GM19463 (cell line): ENCODE measurements around the gene IGF1.

Source experiments
- ATAC-seq: cut with Tn5 transposase; IDR thresholded peaks from one replicate; pipeline ENCODE4 v1.9.1; 2021; ENCODE audit warnings: mild to moderate bottlenecking, moderate library complexity; ENCODE audit not compliant: unreplicated experiment

IGF1 gene

GRCh38 chr12:102430661-102431060, 49.7 kb downstream of the IGF1 start:
- ATAC-seq = no peak

DNA sequence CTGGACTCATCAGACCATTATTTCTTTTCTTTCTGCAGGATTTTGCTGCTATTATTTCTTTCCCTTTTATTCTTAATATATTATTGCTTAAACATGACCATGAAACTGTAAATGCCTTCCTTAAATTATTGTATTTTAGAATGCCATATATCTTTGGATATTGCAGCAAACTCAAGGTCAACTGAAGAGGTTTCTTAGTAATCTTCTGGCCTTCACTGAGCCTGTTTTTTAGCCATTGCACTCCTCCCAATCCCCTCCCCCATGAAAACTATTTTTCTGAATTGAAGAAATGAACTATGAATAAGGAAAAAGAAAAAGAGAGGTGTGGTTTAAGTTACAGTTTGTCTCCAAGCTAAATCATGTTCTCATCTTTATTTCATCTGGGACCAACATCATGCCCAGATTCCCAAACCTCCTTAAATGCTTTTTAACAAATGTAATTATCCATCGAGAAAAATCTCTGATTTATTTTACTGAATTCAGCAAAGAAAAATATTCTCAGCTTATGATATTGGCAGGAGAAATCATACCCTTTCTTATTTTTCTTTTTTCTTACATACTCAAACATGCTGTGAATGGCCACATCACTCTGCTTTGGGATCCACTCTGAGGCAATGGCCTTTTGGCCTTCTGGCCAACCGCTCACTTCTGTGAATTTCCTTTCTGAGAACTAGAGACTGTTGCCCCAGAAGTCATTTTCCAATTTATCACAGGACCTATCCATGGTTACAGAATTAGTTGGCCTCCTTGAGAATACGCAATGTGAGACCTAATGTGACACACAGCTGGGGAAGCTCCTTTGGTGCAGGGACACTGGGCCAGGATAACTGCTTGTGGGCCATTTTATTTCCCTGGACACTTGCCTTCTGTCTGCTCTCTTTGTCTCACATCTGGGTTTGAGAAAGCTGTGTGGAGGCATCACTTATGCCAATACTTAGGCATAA, 50.9 kb downstream of the IGF1 start:
- no peak for ATAC-seq

DNA sequence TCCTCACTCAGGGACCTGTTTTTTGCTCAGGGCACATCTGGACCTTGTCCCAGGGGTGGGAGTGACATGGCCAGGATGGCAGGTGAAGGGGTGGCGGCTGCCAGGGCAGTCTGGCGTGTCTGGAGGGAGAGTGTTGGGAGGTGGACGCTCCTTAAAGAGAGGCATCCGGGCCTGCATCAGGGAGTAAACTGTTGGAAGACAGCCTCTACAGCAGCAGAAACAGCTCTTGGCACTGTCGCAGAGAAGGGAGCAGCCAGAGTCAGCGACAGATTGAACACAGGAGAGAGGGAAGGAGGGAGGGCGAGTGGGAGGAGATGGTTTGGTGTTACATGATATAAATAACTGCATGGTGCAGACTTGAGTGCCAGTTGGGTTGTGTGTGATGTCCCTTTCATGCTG, 52.8 kb downstream of the IGF1 start:
- no peak for ATAC-seq

DNA sequence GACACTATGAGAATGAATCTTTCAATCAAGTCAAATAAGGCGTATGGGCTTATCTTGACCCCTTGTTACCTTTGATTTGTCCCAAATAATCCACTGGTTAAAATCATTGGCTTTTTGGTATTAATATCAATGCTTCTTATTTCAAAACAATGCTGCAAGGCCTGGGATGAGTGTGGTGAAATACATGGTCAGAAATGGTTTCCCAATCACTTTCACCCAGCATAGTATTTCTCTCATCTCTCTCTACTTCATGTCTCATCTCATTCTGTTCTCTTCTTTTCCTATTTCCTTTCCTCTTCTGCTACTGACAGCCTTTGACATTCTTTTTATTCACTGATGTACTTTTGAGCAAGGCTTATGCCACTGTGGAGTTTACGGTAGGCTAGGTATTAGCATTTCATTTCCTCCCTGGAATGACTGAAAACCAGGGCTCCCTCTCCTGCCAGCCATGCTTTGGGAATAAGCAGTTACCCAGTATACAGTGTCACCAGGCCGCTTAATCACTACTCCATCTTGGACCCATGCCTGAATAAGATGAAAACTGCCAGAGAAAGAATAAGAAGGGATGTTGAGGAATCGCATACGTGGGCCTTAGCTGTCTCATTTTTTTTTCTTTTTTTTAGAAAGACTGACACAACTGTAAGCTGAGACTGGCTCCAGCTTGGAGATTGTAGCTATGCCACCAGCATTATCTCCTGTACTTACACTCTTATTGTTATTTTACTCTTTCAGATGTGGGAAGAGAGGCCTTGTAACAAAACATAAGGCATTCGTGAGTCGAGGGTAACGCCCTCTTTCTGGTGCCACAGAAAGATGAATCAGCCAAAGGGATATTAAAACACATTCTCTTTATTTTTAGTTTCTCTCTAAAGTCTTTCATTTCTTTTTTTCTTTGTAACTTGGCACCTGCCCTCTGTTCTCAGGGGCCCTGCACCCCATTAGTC, 53.5 kb downstream of the IGF1 start:
- ATAC-seq = no peak

- ATAC-seq = no peak
Measured at GRCh38 chr12:102425109-102426039, 55.0 kb downstream of the IGF1 start.

DNA sequence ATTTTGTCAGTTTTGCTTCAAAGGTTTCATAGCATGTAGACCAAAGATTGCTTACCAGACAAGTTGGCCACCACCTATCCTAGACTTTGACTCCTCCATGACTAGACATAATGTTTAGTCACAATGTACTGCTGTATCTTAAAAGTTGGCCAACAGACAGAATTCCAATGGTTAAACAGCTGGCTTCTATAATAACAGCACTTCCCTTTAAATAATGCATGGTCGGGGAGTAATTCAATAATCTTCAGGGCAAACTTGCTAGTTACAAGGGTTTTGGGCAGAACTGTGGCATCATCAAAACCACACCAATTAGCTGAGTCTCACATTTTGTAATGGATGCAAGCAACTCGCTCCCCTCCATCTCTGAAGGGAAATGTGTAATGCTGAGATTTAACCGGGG, 56.9 kb downstream of the IGF1 start:
- ATAC-seq = no peak

- ATAC-seq = no peak
Measured at GRCh38 chr12:102421802-102422583, 58.4 kb downstream of the IGF1 start.

- no peak for ATAC-seq
Measured at GRCh38 chr12:102419094-102419764, 61.1 kb downstream of the IGF1 start.

- ATAC-seq = no peak
Measured at GRCh38 chr12:102417055-102417454, 63.3 kb downstream of the IGF1 start.

DNA sequence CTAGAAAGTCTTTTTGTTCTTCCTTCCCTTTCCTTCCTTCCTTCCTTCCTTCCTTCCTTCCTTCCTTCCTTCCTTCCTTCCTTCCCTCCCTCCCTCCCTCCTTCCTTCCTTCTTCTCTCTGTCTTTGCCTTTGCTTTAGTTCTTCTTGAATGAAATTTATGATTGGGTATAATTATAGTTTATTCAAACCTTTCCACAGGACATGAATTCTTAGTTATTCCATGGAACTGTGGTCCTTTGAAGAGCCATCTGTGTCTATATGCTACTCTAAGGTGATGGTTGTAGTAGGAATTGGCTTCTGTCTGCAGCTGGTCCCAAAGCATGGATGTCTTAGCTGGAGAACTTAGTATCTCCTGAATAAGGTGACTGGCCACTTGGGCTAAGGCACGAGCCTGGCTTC, 64.8 kb downstream of the IGF1 start:
- no peak for ATAC-seq

GRCh38 chr12:102413396-102413795, 67.0 kb downstream of the IGF1 start:
- ATAC-seq = no peak

- no peak for ATAC-seq
Measured at GRCh38 chr12:102410511-102410910, 69.9 kb downstream of the IGF1 start.

DNA sequence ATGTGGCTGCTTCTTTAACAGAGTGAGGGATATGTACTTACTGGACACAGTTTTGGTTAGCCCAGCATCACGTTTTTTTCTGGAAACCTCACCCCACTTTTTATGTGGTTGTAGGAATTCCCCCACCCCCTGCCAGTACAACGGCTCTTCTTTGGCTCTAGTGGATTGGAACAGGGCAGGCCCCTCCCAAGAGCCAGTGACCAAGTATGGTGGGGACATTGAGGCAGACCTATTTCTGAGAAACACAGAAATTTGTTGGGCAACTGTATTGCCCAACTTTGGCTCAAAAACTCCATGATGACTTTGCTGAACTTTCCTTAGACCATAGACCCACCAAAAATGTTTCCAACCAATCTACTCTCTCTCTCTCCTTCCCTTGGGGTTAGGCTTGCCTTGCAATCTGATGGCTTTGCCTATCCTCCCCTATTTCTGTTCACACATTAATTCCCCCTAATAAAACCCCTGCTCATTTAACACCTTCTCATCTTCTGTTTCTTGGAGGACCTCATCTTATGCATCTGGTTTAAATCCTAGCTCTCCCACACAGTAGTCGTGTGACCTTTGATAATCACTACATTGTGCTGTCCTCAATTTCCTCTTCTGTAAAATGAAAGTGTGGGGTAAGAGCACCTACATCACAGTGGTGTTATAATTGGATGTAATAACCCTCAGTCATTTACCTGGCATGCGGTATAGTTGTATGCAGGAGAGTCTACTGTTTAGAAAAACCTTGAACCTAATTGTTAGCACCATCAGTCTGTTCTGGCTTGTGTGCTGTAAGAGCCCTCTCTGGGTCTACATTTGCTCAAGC, 71.7 kb downstream of the IGF1 start:
- no peak for ATAC-seq

DNA sequence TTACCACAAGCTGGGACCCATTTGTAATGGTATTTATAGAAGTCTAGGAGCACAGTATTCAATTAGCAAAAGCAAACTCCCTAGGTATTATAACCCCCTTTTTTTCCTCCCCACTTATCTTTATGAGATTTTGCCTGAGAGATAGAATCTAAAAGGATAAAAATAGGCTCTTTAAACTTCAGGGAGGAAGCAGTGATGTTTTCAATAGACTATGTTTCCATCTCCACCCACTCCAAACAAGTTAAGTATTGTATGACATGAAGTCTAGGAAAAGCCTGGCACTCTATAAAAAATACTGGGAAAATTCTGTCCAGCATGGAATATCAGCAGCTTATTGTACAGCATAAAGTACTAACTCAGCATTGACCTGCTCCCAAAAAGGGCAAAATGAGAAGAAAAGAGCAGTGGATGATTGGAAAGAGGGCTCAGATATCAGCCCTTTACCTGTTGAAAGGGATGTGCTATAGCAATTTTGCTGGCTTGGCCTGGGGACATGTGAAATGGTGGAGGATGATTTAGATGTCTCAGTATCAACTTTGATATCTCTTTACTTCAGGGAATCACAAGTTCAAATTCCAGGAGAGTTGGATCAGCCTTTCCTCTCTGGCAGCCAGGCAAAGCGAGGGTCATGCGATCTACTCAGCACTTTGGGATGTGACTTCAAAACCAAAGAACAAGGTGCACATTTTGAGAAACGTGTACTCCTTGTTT, 72.4 kb downstream of the IGF1 start:
- no peak for ATAC-seq

DNA sequence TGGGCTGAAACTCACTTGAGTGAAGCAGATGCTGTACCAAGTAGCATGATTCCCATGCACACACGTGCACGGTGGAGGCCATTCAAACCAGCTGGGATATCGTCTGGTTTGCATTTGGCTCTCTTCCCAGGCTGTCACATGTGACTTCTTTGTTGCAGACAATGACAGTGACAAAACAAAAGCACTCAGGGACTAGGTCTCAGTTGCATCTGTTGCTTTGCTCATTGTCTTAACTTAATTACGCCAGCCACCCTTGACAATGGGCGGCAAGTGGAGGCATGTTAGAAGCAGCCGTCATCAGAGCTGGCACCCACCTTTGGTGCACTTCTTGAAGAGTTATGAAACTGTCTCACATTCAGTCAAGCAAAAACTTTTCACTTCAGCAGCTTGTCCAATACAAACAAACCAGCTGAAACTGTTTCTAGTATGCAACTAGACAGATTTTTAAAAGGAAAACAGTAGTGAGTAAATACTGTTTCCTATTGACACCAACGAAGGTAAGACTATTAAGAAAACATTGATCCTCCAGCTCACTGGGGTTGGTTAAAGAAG, 74.3 kb downstream of the IGF1 start:
- ATAC-seq = peak; percentile 68

DNA sequence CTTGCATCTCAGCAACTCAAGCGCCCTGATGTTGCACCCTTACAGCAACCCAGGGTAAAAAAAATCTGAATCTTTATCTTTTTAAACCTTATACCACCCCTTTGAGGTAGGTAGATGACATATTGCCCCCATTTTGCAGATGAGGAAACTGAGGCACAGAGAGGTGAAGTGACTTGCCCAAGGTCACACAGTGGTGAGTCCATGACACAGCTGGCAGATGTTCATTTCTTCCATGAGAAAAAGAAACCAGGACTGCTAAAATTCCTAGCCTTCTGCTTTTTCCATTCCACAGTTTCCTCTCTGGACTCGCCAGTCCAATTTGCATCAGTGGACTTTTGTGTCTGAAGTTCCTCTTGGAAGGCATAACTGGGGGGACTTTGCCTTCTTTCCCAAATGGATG, 79.3 kb downstream of the IGF1 start:
- ATAC-seq = no peak

DNA sequence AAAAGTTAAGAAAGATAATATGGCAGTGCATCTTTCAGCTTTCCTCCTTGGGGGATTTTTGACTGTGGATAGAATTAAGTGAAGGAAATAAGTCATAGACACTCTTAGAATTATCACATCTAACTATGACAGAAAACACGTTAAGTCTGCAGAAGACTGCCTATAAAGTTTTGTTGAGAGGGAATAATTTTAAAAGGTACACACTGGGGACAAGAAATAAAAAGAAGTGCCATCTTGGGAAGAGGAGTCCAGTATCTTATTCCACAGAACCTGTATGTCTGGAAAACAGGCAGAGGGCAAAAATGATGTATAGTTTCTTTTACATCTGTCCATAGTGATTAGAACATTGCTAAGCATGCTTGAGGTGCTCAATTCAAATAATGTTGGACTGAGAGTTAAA, 80.7 kb downstream of the IGF1 start:
- no peak for ATAC-seq

- no peak for ATAC-seq
Measured at GRCh38 chr12:102396276-102396675, 84.1 kb downstream of the IGF1 start.
